GM12892 (cell line): ENCODE results near the gene STARD9.

Experiments used
- POLR2A ChIP-seq: IDR thresholded peaks from 2 replicates; pipeline ENCODE4 v1.6.1; 2011; ENCODE audit warnings: low read depth, low read length, control low read depth
- POLR2AphosphoS5 ChIP-seq: IDR thresholded peaks from 2 replicates; pipeline ENCODE4 v1.6.1; 2011; ENCODE audit warnings: low read depth, low read length, control low read depth

- TF ChIP-seq POLR2AphosphoS5 (no peak), POLR2A (no peak)
Measured at GRCh38 chr15:42558739-42559138, 16.7 kb upstream of the STARD9 start.
